Measurements from ENCODE around the gene OR10D3. TPM values are rescaled to one million over a fixed set of nuclear protein-coding genes. Genes with fewer than 3 reads are reported as not detected.

Gene OR10D3
- total and polyA plus RNA-seq, 2 donors from 2014 or later, result not detected

GRCh38 chr11:124233376-124233775 is 50.2 kb downstream of the OR10D3 start:
- FAIRE-seq, result no peak
- intact Hi-C loops (cut with DNase I), result no loop called here

More at GRCh38 chr11:124233376-124233775, 50.2 kb downstream of the OR10D3 start:
- H3K36me3 ChIP-seq (ENCODE audit: control insufficient read depth in 2 of 3, insufficient read depth in 3 of 3, low read length in 3 of 3), result no peaks in the 10 kb centered on the region
- H3K27me3 ChIP-seq (ENCODE audit: control insufficient read depth, insufficient read depth, low read length), result no peaks in the 10 kb centered on the region
- TF ChIP-seq CTCF (IDR thresholded peaks at IDR 0.05; ENCODE audit: borderline replicate concordance, extremely low read depth, insufficient read depth), result no peak
- H3K4me3 ChIP-seq (ENCODE audit: low read length in 3 of 3), result no peak overlapping the region
- H3K27ac ChIP-seq (ENCODE audit: low read depth in 2 of 2, low read length in 2 of 2), result no peak overlapping the region
- H3K9ac ChIP-seq (ENCODE audit: low read length in 3 of 3), result no peak overlapping the region
- no peaks in the 10 kb centered on the region for H3K4me1 ChIP-seq (ENCODE audit: control insufficient read depth in 2 of 3, insufficient read depth in 2 of 3, low read depth in 1 of 3, low read length in 3 of 3)
- DNase-seq, result no peak
- no peaks in the 10 kb centered on the region for H3K9me3 ChIP-seq (ENCODE audit: control insufficient read depth in 2 of 3, insufficient read depth in 1 of 3, low read length in 3 of 3)

Other genes starting within 250 kb of the OR10D3 start
- not detected for gene OR4D5, start 243.7 kb upstream of the OR10D3 start, total RNA-seq
- gene OR4D5, start 243.7 kb upstream of the OR10D3 start, polyA plus RNA-seq (ENCODE audit: insufficient read depth, low read depth, low replicate concordance), result not detected
- not detected for gene OR6T1, start 239.5 kb upstream of the OR10D3 start, total RNA-seq
- not detected for gene OR6T1, start 239.5 kb upstream of the OR10D3 start, polyA plus RNA-seq (ENCODE audit: insufficient read depth, low read depth, low replicate concordance)
- gene OR10S1, start 205.6 kb upstream of the OR10D3 start, total RNA-seq, result not detected
- gene OR10S1, start 205.6 kb upstream of the OR10D3 start, polyA plus RNA-seq (ENCODE audit: insufficient read depth, low read depth, low replicate concordance), result not detected
- gene OR10G6, start 188.2 kb upstream of the OR10D3 start, total RNA-seq, result not detected
- gene OR10G6, start 188.2 kb upstream of the OR10D3 start, polyA plus RNA-seq (ENCODE audit: insufficient read depth, low read depth, low replicate concordance), result not detected
- gene OR10G4, start 170.3 kb upstream of the OR10D3 start, total RNA-seq, result not detected
- gene OR10G4, start 170.3 kb upstream of the OR10D3 start, polyA plus RNA-seq (ENCODE audit: insufficient read depth, low read depth, low replicate concordance), result not detected
- gene OR10G9, start 160.3 kb upstream of the OR10D3 start, total RNA-seq, result not detected
- gene OR10G9, start 160.3 kb upstream of the OR10D3 start, polyA plus RNA-seq (ENCODE audit: insufficient read depth, low read depth, low replicate concordance), result not detected
- not detected for gene OR10G8, start 156.5 kb upstream of the OR10D3 start, total RNA-seq
- gene OR10G8, start 156.5 kb upstream of the OR10D3 start, polyA plus RNA-seq (ENCODE audit: insufficient read depth, low read depth, low replicate concordance), result not detected
- not detected for gene OR10G7, start 142.0 kb upstream of the OR10D3 start, total RNA-seq
- not detected for gene OR10G7, start 142.0 kb upstream of the OR10D3 start, polyA plus RNA-seq (ENCODE audit: insufficient read depth, low read depth, low replicate concordance)
- 57.2 TPM for gene VWA5A, start 67.9 kb upstream of the OR10D3 start, total RNA-seq
- gene VWA5A, start 67.9 kb upstream of the OR10D3 start, polyA plus RNA-seq (ENCODE audit: insufficient read depth, low read depth, low replicate concordance), result 25.0 TPM
- not detected for gene OR8G1, start 57.8 kb downstream of the OR10D3 start, total RNA-seq
- gene OR8G1, start 57.8 kb downstream of the OR10D3 start, polyA plus RNA-seq (ENCODE audit: insufficient read depth, low read depth, low replicate concordance), result not detected
- not detected for gene OR8G5, start 73.0 kb downstream of the OR10D3 start, total RNA-seq
- gene OR8G5, start 73.0 kb downstream of the OR10D3 start, polyA plus RNA-seq (ENCODE audit: insufficient read depth, low read depth, low replicate concordance), result not detected
- gene OR8D1, start 130.6 kb downstream of the OR10D3 start, total RNA-seq, result not detected
- gene OR8D1, start 130.6 kb downstream of the OR10D3 start, polyA plus RNA-seq (ENCODE audit: insufficient read depth, low read depth, low replicate concordance), result not detected
- not detected for gene OR8D2, start 136.9 kb downstream of the OR10D3 start, total RNA-seq
- gene OR8D2, start 136.9 kb downstream of the OR10D3 start, polyA plus RNA-seq (ENCODE audit: insufficient read depth, low read depth, low replicate concordance), result not detected
- gene OR8B2, start 201.2 kb downstream of the OR10D3 start, total RNA-seq, result not detected
- gene OR8B2, start 201.2 kb downstream of the OR10D3 start, polyA plus RNA-seq (ENCODE audit: insufficient read depth, low read depth, low replicate concordance), result not detected
- gene OR8B3, start 215.7 kb downstream of the OR10D3 start, total RNA-seq, result not detected
- gene OR8B3, start 215.7 kb downstream of the OR10D3 start, polyA plus RNA-seq (ENCODE audit: insufficient read depth, low read depth, low replicate concordance), result not detected
- gene OR8B4, start 241.5 kb downstream of the OR10D3 start, total RNA-seq, result not detected
- gene OR8B4, start 241.5 kb downstream of the OR10D3 start, polyA plus RNA-seq (ENCODE audit: insufficient read depth, low read depth, low replicate concordance), result not detected